ENCODE data around the gene MSRB3. TPM values are rescaled to one million over a fixed set of nuclear protein-coding genes. Genes with fewer than 3 reads are reported as not detected.

MSRB3 gene
- total and polyA plus RNA-seq, 2 experiments from 2014 or later, result 0.95 to 1.7 TPM

DNA sequence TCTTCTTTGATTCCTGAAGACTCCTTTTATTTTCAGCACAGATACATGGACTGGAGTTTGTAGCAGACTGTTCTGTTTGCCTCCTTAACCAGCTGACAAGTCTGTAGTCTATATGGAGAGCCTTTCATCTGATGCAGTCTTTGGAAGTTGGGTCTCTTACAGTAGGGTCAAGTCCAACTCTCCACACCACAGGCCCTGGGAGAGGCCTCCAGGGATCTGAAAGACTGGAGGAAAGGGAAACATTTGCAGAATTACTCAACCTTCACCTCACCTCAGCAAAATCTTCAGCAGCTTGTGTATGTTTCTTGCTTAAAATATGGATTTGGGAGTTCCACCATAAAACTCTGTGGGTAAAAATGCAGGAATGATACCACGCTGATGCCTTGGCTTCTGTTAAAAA is 188.4 kb downstream of the MSRB3 start:
- H3K79me2 ChIP-seq (replicated peaks; ENCODE audit: insufficient read depth), result no peaks in the 10 kb centered on the region
- H3K27me3 ChIP-seq (ENCODE audit: insufficient read depth), result no peaks in the 10 kb centered on the region
- H3F3A ChIP-seq (replicated peaks; ENCODE audit: low read depth), result no peaks in the 10 kb centered on the region
- peak overlapping the region; percentile 49; the same call in 1 of the 2 replicates for H2AFZ ChIP-seq
- H3K9me2 ChIP-seq (ENCODE audit: insufficient read depth), result no peaks in the 10 kb centered on the region
- H3K4me1 ChIP-seq (ENCODE audit: insufficient read depth), result no peaks in the 10 kb centered on the region
- no peak overlapping the region for H3K4me3 Mint-ChIP-seq
- ATAC-seq (no peak), DNase-seq (ENCODE audit: low spot score) (no peak)
- H3K36me3 Mint-ChIP-seq (ENCODE audit: low read depth), result no peaks in the 10 kb centered on the region
- no peaks in the 10 kb centered on the region; the same call in 2 of the 3 replicates for H3K4me1 Mint-ChIP-seq
- H3K9me3 Mint-ChIP-seq, result no peaks in the 10 kb centered on the region
- H3K4me3 ChIP-seq, result no peak overlapping the region
- H3K4me2 ChIP-seq, result no peak overlapping the region
- no peak overlapping the region for H3K27ac Mint-ChIP-seq
- TF ChIP-seq POLR2AphosphoS5 (IDR thresholded peaks at IDR 0.05; ENCODE audit: low read depth), result no peak
- TF ChIP-seq, protein P1, sequence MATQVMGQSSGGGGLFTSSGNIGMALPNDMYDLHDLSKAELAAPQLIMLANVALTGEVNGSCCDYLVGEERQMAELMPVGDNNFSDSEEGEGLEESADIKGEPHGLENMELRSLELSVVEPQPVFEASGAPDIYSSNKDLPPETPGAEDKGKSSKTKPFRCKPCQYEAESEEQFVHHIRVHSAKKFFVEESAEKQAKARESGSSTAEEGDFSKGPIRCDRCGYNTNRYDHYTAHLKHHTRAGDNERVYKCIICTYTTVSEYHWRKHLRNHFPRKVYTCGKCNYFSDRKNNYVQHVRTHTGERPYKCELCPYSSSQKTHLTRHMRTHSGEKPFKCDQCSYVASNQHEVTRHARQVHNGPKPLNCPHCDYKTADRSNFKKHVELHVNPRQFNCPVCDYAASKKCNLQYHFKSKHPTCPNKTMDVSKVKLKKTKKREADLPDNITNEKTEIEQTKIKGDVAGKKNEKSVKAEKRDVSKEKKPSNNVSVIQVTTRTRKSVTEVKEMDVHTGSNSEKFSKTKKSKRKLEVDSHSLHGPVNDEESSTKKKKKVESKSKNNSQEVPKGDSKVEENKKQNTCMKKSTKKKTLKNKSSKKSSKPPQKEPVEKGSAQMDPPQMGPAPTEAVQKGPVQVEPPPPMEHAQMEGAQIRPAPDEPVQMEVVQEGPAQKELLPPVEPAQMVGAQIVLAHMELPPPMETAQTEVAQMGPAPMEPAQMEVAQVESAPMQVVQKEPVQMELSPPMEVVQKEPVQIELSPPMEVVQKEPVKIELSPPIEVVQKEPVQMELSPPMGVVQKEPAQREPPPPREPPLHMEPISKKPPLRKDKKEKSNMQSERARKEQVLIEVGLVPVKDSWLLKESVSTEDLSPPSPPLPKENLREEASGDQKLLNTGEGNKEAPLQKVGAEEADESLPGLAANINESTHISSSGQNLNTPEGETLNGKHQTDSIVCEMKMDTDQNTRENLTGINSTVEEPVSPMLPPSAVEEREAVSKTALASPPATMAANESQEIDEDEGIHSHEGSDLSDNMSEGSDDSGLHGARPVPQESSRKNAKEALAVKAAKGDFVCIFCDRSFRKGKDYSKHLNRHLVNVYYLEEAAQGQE (IDR thresholded peaks at IDR 0.05; ENCODE audit: unreplicated experiment), result no peak
- TF ChIP-seq, protein P2, sequence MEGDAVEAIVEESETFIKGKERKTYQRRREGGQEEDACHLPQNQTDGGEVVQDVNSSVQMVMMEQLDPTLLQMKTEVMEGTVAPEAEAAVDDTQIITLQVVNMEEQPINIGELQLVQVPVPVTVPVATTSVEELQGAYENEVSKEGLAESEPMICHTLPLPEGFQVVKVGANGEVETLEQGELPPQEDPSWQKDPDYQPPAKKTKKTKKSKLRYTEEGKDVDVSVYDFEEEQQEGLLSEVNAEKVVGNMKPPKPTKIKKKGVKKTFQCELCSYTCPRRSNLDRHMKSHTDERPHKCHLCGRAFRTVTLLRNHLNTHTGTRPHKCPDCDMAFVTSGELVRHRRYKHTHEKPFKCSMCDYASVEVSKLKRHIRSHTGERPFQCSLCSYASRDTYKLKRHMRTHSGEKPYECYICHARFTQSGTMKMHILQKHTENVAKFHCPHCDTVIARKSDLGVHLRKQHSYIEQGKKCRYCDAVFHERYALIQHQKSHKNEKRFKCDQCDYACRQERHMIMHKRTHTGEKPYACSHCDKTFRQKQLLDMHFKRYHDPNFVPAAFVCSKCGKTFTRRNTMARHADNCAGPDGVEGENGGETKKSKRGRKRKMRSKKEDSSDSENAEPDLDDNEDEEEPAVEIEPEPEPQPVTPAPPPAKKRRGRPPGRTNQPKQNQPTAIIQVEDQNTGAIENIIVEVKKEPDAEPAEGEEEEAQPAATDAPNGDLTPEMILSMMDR (conservative IDR thresholded peaks at IDR 0.05; ENCODE audit: low read depth in 2 of 2), result no peak
- TF ChIP-seq ZNF114 (CRISPR knock-in tag; IDR thresholded peaks at IDR 0.05), result no peak
- TF ChIP-seq CREB1 (CRISPR knock-in tag; IDR thresholded peaks at IDR 0.05; ENCODE audit: low read depth), result no peak
- no peak for TF ChIP-seq NANOG (IDR thresholded peaks at IDR 0.05; ENCODE audit: borderline replicate concordance)
- TF ChIP-seq ZNF462 (CRISPR knock-in tag; IDR thresholded peaks at IDR 0.05), result no peak
- TF ChIP-seq ETS1 (IDR thresholded peaks at IDR 0.05), result no peak
- no peak for TF ChIP-seq EZH2 (IDR thresholded peaks at IDR 0.05; ENCODE audit: low read depth, unreplicated experiment)
- no peak for TF ChIP-seq STAT1 (IDR thresholded peaks at IDR 0.05; ENCODE audit: unreplicated experiment)
- TF ChIP-seq JUNB (IDR thresholded peaks at IDR 0.05; ENCODE audit: unreplicated experiment), result no peak
- TF ChIP-seq EZH2phosphoT487 (IDR thresholded peaks at IDR 0.05; ENCODE audit: unreplicated experiment), result no peak
- TF ChIP-seq ZNF331 (CRISPR knock-in tag; IDR thresholded peaks at IDR 0.05; ENCODE audit: low read depth), result no peak
- no peaks in the 10 kb centered on the region for H3K27me3 Mint-ChIP-seq (ENCODE audit: insufficient read depth, low read depth, poor library complexity)
- no peaks in the 10 kb centered on the region for H3K36me3 ChIP-seq (ENCODE audit: insufficient read depth)
- no peak overlapping the region for H3K27ac ChIP-seq (ENCODE audit: low read depth)
- no peaks in the 10 kb centered on the region for H4K20me1 ChIP-seq (replicated peaks; ENCODE audit: insufficient read depth)
